Fibroblast of the aortic adventitia (primary cell): ENCODE measurements around the gene SPOCK3. TPM values are rescaled to one million over a fixed set of nuclear protein-coding genes. Genes with fewer than 3 reads are reported as not detected.

Experiments
- DNase-seq: peaks from one replicate; pipeline ENCODE4 v3.0.0-alpha.2; 2010; ENCODE audit warnings: low read depth
- H3K4me3 ChIP-seq: 2 replicates; pipeline ENCODE4 v1.5.1; 2011; ENCODE audit warnings: low read depth, mild to moderate bottlenecking, control low read depth, low read length, moderate library complexity
- CTCF ChIP-seq: IDR thresholded peaks from 2 replicates; pipeline ENCODE4 v1.5.1; 2011; ENCODE audit warnings: mild to moderate bottlenecking, low read length, control low read depth, inconsistent platforms; ENCODE audit not compliant: insufficient read depth
- total RNA-seq: library from RNA; depleted of rRNA; stranded (reverse); fragments of >200 nt; gene quantifications from 2 replicates; pipeline ENCODE4 v1.2.3, GENCODE V29; 2012; ENCODE audit warnings: low replicate concordance

Gene SPOCK3
- total RNA-seq, 1 donor = 7.2 TPM

- DNase-seq = no peak
- H3K4me3 ChIP-seq = no peak overlapping the region
- TF ChIP-seq CTCF = no peak
These were observed 330.9 kb downstream of the SPOCK3 start for GRCh38 chr4:166903408-166903807.

GRCh38 chr4:166902941-166903340 is 331.4 kb downstream of the SPOCK3 start:
- no peak for TF ChIP-seq CTCF
- no peak for DNase-seq
- H3K4me3 ChIP-seq = no peak overlapping the region

GRCh38 chr4:166896254-166896653 is 338.0 kb downstream of the SPOCK3 start:
- H3K4me3 ChIP-seq = no peak overlapping the region
- no peak for TF ChIP-seq CTCF
- DNase-seq = no peak

GRCh38 chr4:166895771-166896170 is 338.5 kb downstream of the SPOCK3 start:
- DNase-seq = no peak
- no peak for TF ChIP-seq CTCF
- H3K4me3 ChIP-seq = no peak overlapping the region

GRCh38 chr4:166887457-166887856 is 346.8 kb downstream of the SPOCK3 start:
- TF ChIP-seq CTCF = no peak
- no peak overlapping the region for H3K4me3 ChIP-seq
- no peak for DNase-seq

- H3K4me3 ChIP-seq = no peak overlapping the region
- no peak for DNase-seq
- no peak for TF ChIP-seq CTCF
These were observed 347.6 kb downstream of the SPOCK3 start for GRCh38 chr4:166886718-166887117.

GRCh38 chr4:166882221-166882620 is 352.1 kb downstream of the SPOCK3 start:
- no peak overlapping the region for H3K4me3 ChIP-seq
- DNase-seq = no peak
- TF ChIP-seq CTCF = no peak
